Right ventricle myocardium inferior (tissue), 1 donor: Measurements from ENCODE around the gene DCTD. TPM values are rescaled to one million over a fixed set of nuclear protein-coding genes. Genes with fewer than 3 reads are reported as not detected.
A peak's percentile ranks its signal among the peaks of the same experiment; 100 is the strongest.

ENCODE experiments used
- ATAC-seq: fragments of 200-7000 bp; cut with Tn5 transposase; one replicate; pipeline ENCODE4 v1.9.1; 2020; ENCODE audit warnings: mild to moderate bottlenecking, moderate library complexity
- DNase-seq: peaks from one replicate; pipeline ENCODE4 v3.0.0; 2021; ENCODE audit errors: missing footprints
- intact Hi-C: fragments of 100-400 bp; cut with DNase I; formaldehyde crosslinking; loops from one replicate; pipeline ENCODE4 v1.11.0; 2022
- total RNA-seq: library from RNA; stranded (reverse); fragmentation: NEBNext Ultra II Directional; extraction: Animal tissue kit (Norgen Biotek cat#: 25700); gene quantifications from one replicate; pipeline ENCODE4 v1.2.1, GENCODE V29; 2021
- donor health status: DM: no; HTN: yes; CAD: no; lungs with severe emphysema.

The DCTD gene
- total RNA-seq, 1 donor from 2014 or later, result 44.1 TPM

GRCh38 chr4:182897601-182898478 is 19.3 kb downstream of the DCTD start:
- intact Hi-C loops, result no loop called here
- no peak for DNase-seq
- ATAC-seq, result no peak

DNA sequence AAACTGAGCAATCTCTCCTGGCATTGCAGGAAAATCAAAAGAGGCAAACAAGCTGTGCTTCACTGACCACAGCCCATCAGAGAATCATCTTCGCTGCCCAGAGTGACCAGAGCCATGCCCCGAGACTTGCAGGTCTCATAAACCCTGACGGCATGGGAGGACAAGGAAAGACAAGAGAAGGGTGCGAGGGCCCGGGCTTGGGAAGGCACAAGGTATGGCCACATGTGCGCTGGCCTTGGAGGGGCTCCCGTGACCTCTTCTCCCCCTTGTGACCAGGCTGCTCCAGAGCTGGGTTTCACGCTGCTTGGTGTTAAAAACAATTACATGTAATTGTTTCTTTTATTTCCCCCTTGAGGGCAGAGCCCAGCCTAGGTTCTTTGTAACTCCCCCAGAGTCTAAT is 20.8 kb downstream of the DCTD start:
- ATAC-seq (no peak), DNase-seq (no peak)
- intact Hi-C loops, result no loop called here

DNA sequence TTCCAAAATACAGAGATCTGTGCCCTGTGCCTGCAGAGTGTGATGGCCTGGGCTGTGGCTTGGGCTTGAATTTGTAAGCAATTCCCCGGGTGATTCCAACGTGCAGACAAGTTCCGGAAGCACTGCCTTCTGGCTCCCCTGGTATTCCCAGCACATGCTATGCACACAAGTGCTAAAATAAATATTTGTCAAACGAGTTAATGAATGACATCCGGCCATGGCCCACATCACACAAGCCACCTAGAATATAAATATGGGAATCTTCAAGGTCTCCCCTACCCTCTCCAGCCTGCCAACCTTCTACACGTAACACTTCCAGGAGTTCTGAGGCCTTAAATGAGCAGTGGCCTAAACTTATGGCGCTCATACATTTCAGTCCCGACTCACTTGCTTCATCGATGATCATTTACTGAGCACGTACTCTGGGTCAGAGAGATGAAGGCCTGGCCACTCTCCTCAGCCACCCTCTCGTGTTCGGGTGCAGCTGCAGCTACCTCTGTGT is 21.3 kb downstream of the DCTD start:
- ATAC-seq, result no peak
- intact Hi-C loops, result no loop called here
- no peak for DNase-seq

DNA sequence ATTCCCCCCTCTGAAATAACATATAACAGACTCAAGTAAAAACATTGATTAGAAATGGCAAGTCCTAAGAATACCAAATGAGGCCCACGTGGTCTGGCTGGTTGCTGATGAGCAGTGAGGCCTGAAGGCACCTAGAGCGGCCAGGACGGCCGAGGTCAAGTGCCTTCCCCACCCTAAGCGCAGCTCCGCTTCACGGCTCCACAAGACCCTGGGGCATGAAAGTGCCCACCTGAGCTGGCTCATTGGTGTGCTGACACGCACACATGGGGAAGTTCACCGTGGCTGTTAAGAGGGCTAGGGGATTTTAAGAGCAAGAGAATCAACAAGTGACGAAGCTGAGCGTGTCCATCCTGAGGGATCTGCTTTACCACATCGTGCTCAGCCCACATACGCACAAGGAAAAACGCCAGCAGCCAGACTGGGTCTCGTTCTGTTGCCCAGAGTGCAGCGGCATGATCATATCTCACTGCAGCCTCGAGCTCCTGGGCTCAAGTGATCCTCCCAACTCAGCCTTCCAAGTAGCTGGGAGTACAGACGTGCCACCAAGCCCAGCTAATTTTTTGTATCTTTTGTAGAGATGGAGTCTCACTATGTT is 22.4 kb downstream of the DCTD start:
- no peak for ATAC-seq
- DNase-seq, result no peak

DNA sequence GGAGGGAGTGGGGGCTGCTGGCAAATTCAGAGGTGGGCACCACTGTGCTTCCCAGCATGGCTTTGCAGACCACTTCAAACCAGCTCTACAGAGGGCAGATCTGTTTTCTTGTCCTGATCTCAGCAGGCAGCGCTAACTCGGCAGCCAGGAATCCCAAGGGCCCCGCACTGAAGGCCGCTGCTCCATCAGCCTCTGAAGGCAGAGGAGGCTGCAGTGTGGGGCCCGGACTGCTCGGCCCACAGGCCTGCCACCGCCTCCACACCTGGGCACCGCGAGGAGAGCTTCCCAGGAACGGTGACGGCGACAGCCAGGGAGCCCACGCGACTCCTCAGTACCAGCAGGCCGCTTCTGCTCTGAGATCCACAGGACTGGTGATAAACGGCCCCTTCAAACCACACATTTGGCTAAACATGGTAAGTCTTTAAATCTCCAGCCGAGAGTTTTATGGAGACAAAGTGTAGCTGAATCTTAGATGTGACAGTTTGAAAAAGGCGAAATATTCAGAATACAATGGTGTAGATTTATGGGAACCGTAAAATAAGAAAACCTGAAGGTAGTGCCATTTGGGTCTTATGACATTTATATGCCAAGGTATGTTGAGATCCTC is 23.6 kb downstream of the DCTD start:
- peak; percentile 46 for DNase-seq
- ATAC-seq, result no peak
- intact Hi-C loops, result no loop called here

More for the DNA sequence above, 22.4 kb downstream of the DCTD start:
- intact Hi-C loops, result no loop called here

DNA sequence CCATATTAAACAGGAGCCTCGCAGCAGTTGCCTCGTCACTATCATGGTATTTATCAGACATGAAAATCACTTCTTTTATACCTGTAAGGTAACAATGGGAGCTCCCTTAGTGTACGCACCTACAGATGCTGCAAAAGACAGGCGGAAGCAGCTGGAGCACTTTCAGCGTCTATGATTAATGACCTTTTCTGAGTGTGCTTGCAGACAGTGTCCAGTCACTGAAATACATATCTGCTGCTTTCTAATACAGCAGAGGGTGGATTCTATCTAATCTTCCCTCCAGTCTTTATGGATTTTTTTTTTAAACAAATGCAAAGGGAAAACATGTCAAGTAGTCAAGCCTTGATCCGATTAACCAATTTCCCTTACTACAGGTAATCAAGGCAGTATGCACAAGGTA is 24.1 kb downstream of the DCTD start:
- ATAC-seq, result no peak
- DNase-seq, result no peak
- intact Hi-C loops, result no loop called here

DNA sequence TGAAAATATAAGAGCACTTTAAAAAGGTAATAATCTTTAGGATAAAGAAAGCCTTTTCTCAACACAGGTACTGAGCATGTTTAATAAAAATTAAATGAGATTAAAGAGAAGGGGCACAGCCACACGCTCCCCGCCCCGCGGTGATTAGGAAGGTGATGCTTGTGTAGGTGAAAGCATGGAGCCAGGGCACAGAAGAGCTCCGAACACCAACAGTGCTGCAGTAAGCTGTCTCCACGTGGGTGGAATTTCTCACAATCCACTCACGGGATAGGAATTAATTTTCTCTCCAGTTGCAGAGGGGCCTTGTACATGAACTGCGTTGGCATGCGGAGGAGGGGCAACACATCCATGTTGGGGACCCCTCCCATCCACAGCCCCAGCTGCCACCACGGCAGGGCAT is 27.0 kb downstream of the DCTD start:
- intact Hi-C loops, result no loop called here
- ATAC-seq (no peak), DNase-seq (peak; percentile 40)

DNA sequence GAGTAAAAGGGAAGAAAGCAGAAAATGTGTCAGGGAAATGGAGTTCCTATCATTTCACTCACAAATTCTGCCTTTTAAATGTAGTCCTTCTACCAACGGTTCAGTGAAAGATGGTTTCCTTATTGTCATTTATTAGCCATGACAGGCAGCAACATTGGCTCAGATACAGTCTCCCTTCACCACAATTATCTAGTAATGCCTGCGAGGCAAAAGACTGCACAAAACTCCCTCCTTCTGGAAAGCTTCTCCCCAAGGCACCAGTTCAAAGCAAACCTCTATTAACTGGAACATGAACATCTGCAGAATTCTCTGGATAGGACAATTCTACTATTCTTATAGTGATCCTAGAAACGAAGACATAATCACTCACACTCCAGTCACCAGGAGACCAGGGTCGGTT is 28.3 kb downstream of the DCTD start:
- intact Hi-C loops, result no loop called here
- no peak for ATAC-seq
- DNase-seq, result no peak

DNA sequence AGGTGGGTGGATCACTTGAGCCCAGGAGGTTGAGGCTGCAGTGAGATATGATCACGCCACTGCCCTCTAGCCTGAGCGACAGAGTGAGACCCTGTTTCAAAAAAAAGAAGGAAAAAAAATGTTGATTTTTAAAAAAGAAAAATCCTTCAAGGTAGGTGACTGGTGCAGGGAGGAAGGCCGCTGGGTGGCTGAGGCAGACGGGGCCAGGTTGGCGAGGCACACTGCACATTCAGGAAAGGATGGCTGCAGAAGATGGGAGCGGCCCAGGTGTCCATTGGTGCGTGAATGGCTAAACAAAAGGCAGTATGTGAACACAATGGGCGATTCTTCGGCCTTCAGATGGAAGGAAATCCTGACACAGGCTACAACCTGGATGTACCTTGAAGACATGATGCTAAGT is 30.4 kb downstream of the DCTD start:
- DNase-seq (peak; percentile 21), ATAC-seq (no peak)
- intact Hi-C loops, result no loop called here

GRCh38 chr4:182886205-182886604 is 31.0 kb downstream of the DCTD start:
- intact Hi-C loops, result no loop called here
- no peak for DNase-seq
- ATAC-seq, result no peak

DNA sequence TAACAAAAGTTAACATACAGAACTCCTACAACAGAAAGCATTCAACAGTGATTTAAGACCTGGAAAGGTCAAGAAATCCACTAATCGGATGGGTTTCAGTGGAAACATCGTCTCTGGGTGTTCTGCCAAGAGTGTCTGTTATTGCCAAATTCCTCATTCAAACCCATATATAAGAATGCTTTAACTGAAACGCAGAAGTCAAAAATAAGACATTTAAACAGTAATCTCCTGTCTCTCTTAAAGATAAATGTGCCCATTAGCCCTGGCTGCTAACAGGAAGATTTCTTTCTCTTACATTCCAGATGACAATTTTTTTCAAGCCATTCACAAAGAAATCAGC is 31.5 kb downstream of the DCTD start:
- intact Hi-C loops, result no loop called here
- DNase-seq, result no peak
- ATAC-seq, result no peak

- ATAC-seq (no peak), DNase-seq (no peak)
- intact Hi-C loops, result no loop called here
Measured at GRCh38 chr4:182885022-182885737, 32.0 kb downstream of the DCTD start.

DNA sequence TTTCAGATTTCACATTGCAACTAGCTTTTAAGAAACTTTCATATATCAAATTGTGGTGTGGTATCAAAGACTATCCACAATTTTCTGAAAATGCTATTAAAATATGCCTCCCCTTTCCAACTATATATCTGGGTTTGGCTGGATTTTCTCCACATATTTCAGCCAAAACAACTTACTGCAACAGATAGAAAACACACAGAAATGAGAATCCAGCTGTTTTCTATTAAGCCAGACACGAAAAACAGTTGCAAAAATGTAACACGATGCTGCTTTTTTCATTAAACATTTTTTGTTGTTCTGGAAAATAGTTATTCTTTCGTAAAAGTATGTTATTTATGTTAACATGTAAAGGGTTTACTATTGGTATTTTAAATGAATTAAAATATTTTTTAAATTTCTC is 33.1 kb downstream of the DCTD start:
- intact Hi-C loops, result no loop called here
- ATAC-seq (no peak), DNase-seq (no peak)

- intact Hi-C loops, result no loop called here
- ATAC-seq, result no peak
Measured at GRCh38 chr4:182883351-182883750, 33.8 kb downstream of the DCTD start.

GRCh38 chr4:182881914-182882313 is 35.3 kb downstream of the DCTD start:
- ATAC-seq (no peak), DNase-seq (peak; percentile 70)
- intact Hi-C loops, result no loop called here

More at GRCh38 chr4:182883351-182883750, 33.8 kb downstream of the DCTD start:
- DNase-seq, result no peak

- DNase-seq (peak; percentile 76), ATAC-seq (peak; percentile 64)
- intact Hi-C loops, result no loop called here
Measured at GRCh38 chr4:182880387-182881356, 36.5 kb downstream of the DCTD start.

GRCh38 chr4:182879913-182880312 is 37.3 kb downstream of the DCTD start:
- DNase-seq (no peak), ATAC-seq (no peak)
- intact Hi-C loops, result no loop called here
